ENCODE measurements around the gene ALDH3B2. TPM values are rescaled to one million over a fixed set of nuclear protein-coding genes. Genes with fewer than 3 reads are reported as not detected.
"Not testable (repeated sequence)": the region's sequence is repeated elsewhere in the genome, so short reads cannot be mapped to it uniquely, and the experiment has no call there.

The ALDH3B2 gene
- total and polyA plus RNA-seq, 2 donors from 2014 or later, result 1.6 to 2.1 TPM

GRCh38 chr11:67638535-67639437 lies 35.6 kb downstream of the ALDH3B2 start:
- DNase-seq (peak in 1 of 5 donors; percentile 65), FAIRE-seq (no peak)
- intact Hi-C loops (cut with DNase I), result no loop called here
- Histone ChIP-seq H3K36me3 (ENCODE audit: control insufficient read depth in 2 of 3, insufficient read depth in 3 of 3, low read length in 3 of 3) (no peaks in the 10 kb centered on the region), H3K9me3 (ENCODE audit: control insufficient read depth in 2 of 3, insufficient read depth in 1 of 3, low read length in 3 of 3) (no peaks in the 10 kb centered on the region), H3K4me1 (ENCODE audit: control insufficient read depth in 2 of 3, insufficient read depth in 2 of 3, low read depth in 1 of 3, low read length in 3 of 3) (no peaks in the 10 kb centered on the region), H3K9ac (ENCODE audit: low read length in 3 of 3) (no peak overlapping the region), H3K27ac (ENCODE audit: low read depth in 2 of 2, low read length in 2 of 2) (no peak overlapping the region), H3K4me3 (ENCODE audit: low read length in 3 of 3) (no peak overlapping the region), H3K27me3 (ENCODE audit: control insufficient read depth, insufficient read depth, low read length) (no peaks in the 10 kb centered on the region)
- no peak for TF ChIP-seq CTCF (IDR thresholded peaks at IDR 0.05; ENCODE audit: borderline replicate concordance, extremely low read depth, insufficient read depth)

GRCh38 chr11:67637441-67637840 lies 37.0 kb downstream of the ALDH3B2 start:
- H3K9me3 ChIP-seq (ENCODE audit: control insufficient read depth in 2 of 3, insufficient read depth in 1 of 3, low read length in 3 of 3); H3K27ac ChIP-seq (ENCODE audit: low read depth in 2 of 2, low read length in 2 of 2); H3K9ac ChIP-seq (ENCODE audit: low read length in 3 of 3); H3K27me3 ChIP-seq (ENCODE audit: control insufficient read depth, insufficient read depth, low read length); intact Hi-C loops (cut with DNase I); H3K4me1 ChIP-seq (ENCODE audit: control insufficient read depth in 2 of 3, insufficient read depth in 2 of 3, low read depth in 1 of 3, low read length in 3 of 3); H3K36me3 ChIP-seq (ENCODE audit: control insufficient read depth in 2 of 3, insufficient read depth in 3 of 3, low read length in 3 of 3); FAIRE-seq; DNase-seq; H3K4me3 ChIP-seq (ENCODE audit: low read length in 3 of 3): not testable (repeated sequence)

GRCh38 chr11:67636962-67637361 lies 37.5 kb downstream of the ALDH3B2 start:
- intact Hi-C loops (cut with DNase I), result no loop called here
- H3K36me3 ChIP-seq (ENCODE audit: control insufficient read depth in 2 of 3, insufficient read depth in 3 of 3, low read length in 3 of 3), result no peaks in the 10 kb centered on the region
- no peak overlapping the region for H3K9ac ChIP-seq (ENCODE audit: low read length in 3 of 3)
- no peak for FAIRE-seq
- no peaks in the 10 kb centered on the region for H3K27me3 ChIP-seq (ENCODE audit: control insufficient read depth, insufficient read depth, low read length)
- H3K27ac ChIP-seq (ENCODE audit: low read depth in 2 of 2, low read length in 2 of 2), result no peak overlapping the region
- H3K4me1 ChIP-seq (ENCODE audit: control insufficient read depth in 2 of 3, insufficient read depth in 2 of 3, low read depth in 1 of 3, low read length in 3 of 3), result peaks cover 0 to 3% (median 0%) of the 10 kb centered on the region in 3 donors
- no peak for DNase-seq
- no peak overlapping the region for H3K4me3 ChIP-seq (ENCODE audit: low read length in 3 of 3)
- H3K9me3 ChIP-seq (ENCODE audit: control insufficient read depth in 2 of 3, insufficient read depth in 1 of 3, low read length in 3 of 3), result no peaks in the 10 kb centered on the region
- TF ChIP-seq CTCF (IDR thresholded peaks at IDR 0.05; ENCODE audit: borderline replicate concordance, extremely low read depth, insufficient read depth), result no peak

- DNase-seq (peak in 1 of 5 donors; percentile 33), FAIRE-seq (no peak)
- no peak overlapping the region for H3K27ac ChIP-seq (ENCODE audit: low read depth in 2 of 2, low read length in 2 of 2)
- H3K9me3 ChIP-seq (ENCODE audit: control insufficient read depth in 2 of 3, insufficient read depth in 1 of 3, low read length in 3 of 3), result no peaks in the 10 kb centered on the region
- H3K27me3 ChIP-seq (ENCODE audit: control insufficient read depth, insufficient read depth, low read length), result no peaks in the 10 kb centered on the region
- no peak overlapping the region for H3K4me3 ChIP-seq (ENCODE audit: low read length in 3 of 3)
- H3K9ac ChIP-seq (ENCODE audit: low read length in 3 of 3), result no peak overlapping the region
- intact Hi-C loops (cut with DNase I), result no loop called here
- H3K4me1 ChIP-seq (ENCODE audit: control insufficient read depth in 2 of 3, insufficient read depth in 2 of 3, low read depth in 1 of 3, low read length in 3 of 3), result peaks cover 0 to 17% (median 6%) of the 10 kb centered on the region in 3 donors
- no peak for TF ChIP-seq CTCF (IDR thresholded peaks at IDR 0.05; ENCODE audit: borderline replicate concordance, extremely low read depth, insufficient read depth)
- no peaks in the 10 kb centered on the region for H3K36me3 ChIP-seq (ENCODE audit: control insufficient read depth in 2 of 3, insufficient read depth in 3 of 3, low read length in 3 of 3)
Observed at GRCh38 chr11:67635231-67635521, 39.2 kb downstream of the ALDH3B2 start.

Measured in kidney (tissue), 14 donors.